Pancreas (tissue), 10 donors: Measurements from ENCODE around the gene SLC12A4. TPM values are rescaled to one million over a fixed set of nuclear protein-coding genes. Genes with fewer than 3 reads are reported as not detected.
A peak's percentile ranks its signal among the peaks of the same experiment; 100 is the strongest.
"Not testable (repeated sequence)": the region's sequence is repeated elsewhere in the genome, so short reads cannot be mapped to it uniquely, and the experiment has no call there.

Experiments used
- ATAC-seq, 4 donors: fragments of 200-7000 bp; cut with Tn5 transposase; one replicate each; pipeline versions ENCODE4 v1.8.0 to v1.9.1; 2020; ENCODE audit warnings: mild to moderate bottlenecking in 4 of 4, moderate library complexity in 4 of 4
- DNase-seq, 6 donors: peaks; one replicate each; pipeline ENCODE4 v3.0.0-alpha.2; 2020
- FAIRE-seq: peaks from 2 replicates; lab custom pipeline; 2012; peaks lifted over from hg19 to GRCh38; lab: Jason Lieb, UNC
- H3K27ac ChIP-seq, 4 donors: fragments of 200-600 bp; sonication (generic); 1 replicate in 3 of 4; 2 replicates in 1 of 4; pipeline versions ENCODE4 v1.5.0 to v1.8.0; 2020
- H3K27me3 ChIP-seq, 4 donors: fragments of 200-600 bp; one replicate each; pipeline ENCODE4 v1.8.0; 2021
- H3K36me3 ChIP-seq, 3 donors: fragments of 200-600 bp; sonication (generic) in 1 of 3; one replicate each; pipeline versions ENCODE4 v1.5.0 to v1.8.0; 2020 to 2021
- H3K4me1 ChIP-seq, 3 donors: fragments of 200-600 bp; one replicate each; pipeline ENCODE4 v1.8.0; 2021
- H3K4me3 ChIP-seq, 4 donors: fragments of 200-600 bp; sonication (generic) in 2 of 4; one replicate each; pipeline versions ENCODE4 v1.5.0 to v1.8.0; 2020 to 2021
- H3K9me3 ChIP-seq, 4 donors: fragments of 200-600 bp; one replicate each; pipeline ENCODE4 v1.8.0; 2021
- WGBS, 2 donors: extraction: QIAGEN DNeasy Blood & Tissue Kit; methylation state at CpG; one replicate each; pipeline ENCODE4 v1.1.7; 2013; 5-methylcytosine and 5-hydroxymethylcytosine counted together
- intact Hi-C, 3 donors: fragments of 100-400 bp; cut with DNase I; formaldehyde crosslinking; loops; one replicate each; pipeline versions ENCODE4 v1.11.1 to v1.14.2; 2022
- polyA plus RNA-seq, 2 donors: library from polyadenylated mRNA; stranded (reverse); fragments of 200-250 nt; gene quantifications; one replicate each; pipeline ENCODE4 v1.2.3, GENCODE V29; 2013
- total RNA-seq, 6 donors: library from RNA; stranded (reverse); fragmentation: NEBNext Ultra II Directional in 4 of 6; extraction: Animal tissue kit (Norgen Biotek cat#: 25700) in 4 of 6; gene quantifications; one replicate each; pipeline versions ENCODE4 v1.2.1 to v1.2.4, GENCODE V29; 2021 to 2023
- TF ChIP-seq, protein P1 (sequence below), 4 donors: fragments of 200-600 bp; sonication (generic) in 3 of 4; IDR thresholded peaks; one replicate each; pipeline versions ENCODE4 v1.5.0 to v1.8.0; 2021; ENCODE audit warnings: antibody characterized with exemption in 4 of 4
- donor health status: healthy with polysubstance abuse.
- donor health status: DM: no; HTN: no; CAD: no; lungs with moderate emphysema.
- donor health status: DM: no; HTN: no; CAD: no.
- donor health status: control.
- donor health status: control.
- donor health status: Bipolar disorder and iron deficiency.
- donor health status: DM: yes; HTN: yes; CAD: no.
- donor health status: DM: no; HTN: no; CAD: no.
- donor health status: DM: no; HTN: no; CAD: no.
- donor health status: DM: yes; HTN: yes; CAD: no.

SLC12A4 gene
- total and polyA plus RNA-seq, 8 donors, result 15.8 to 46.4 (median 27.9) TPM

DNA sequence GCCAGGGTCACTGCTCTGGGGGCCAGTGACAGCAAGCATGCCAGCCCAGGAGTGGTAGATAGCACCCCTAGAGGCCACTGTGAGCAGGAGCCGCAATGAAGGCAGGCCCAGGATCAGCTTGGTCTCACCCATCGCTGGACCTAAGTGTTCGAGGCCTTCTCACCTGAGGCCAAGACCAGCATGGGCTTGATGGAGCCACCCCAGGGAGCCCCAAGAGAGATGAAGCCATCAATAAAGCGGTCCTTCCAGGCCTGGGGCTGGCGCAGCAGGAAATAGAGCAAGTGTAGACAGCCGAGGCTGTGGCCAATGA lies 26.3 kb downstream of the SLC12A4 start:
- ATAC-seq (peak; percentile 36 to 71 (median 58)), DNase-seq (peak in 1 of 6 donors; percentile 74), FAIRE-seq (no peak)
- Histone ChIP-seq H3K27ac (no peak overlapping the region), H3K4me1 (peaks cover 0 to 4% (median 0%) of the 10 kb centered on the region in 3 donors), H3K4me3 (no peak overlapping the region), H3K36me3 (peaks cover under 1 to 30% (median 16%) of the 10 kb centered on the region in 3 donors), H3K9me3 (no peaks in the 10 kb centered on the region), H3K27me3 (no peaks in the 10 kb centered on the region)
- intact Hi-C loops, result no loop called here
- TF ChIP-seq, protein P1, sequence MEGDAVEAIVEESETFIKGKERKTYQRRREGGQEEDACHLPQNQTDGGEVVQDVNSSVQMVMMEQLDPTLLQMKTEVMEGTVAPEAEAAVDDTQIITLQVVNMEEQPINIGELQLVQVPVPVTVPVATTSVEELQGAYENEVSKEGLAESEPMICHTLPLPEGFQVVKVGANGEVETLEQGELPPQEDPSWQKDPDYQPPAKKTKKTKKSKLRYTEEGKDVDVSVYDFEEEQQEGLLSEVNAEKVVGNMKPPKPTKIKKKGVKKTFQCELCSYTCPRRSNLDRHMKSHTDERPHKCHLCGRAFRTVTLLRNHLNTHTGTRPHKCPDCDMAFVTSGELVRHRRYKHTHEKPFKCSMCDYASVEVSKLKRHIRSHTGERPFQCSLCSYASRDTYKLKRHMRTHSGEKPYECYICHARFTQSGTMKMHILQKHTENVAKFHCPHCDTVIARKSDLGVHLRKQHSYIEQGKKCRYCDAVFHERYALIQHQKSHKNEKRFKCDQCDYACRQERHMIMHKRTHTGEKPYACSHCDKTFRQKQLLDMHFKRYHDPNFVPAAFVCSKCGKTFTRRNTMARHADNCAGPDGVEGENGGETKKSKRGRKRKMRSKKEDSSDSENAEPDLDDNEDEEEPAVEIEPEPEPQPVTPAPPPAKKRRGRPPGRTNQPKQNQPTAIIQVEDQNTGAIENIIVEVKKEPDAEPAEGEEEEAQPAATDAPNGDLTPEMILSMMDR (IDR thresholded peaks at IDR 0.05), result peak; percentile 35 to 65 (median 60)
- 82% methylated on average over 6 of the region's 6 CpGs for WGBS, 2 donors

DNA sequence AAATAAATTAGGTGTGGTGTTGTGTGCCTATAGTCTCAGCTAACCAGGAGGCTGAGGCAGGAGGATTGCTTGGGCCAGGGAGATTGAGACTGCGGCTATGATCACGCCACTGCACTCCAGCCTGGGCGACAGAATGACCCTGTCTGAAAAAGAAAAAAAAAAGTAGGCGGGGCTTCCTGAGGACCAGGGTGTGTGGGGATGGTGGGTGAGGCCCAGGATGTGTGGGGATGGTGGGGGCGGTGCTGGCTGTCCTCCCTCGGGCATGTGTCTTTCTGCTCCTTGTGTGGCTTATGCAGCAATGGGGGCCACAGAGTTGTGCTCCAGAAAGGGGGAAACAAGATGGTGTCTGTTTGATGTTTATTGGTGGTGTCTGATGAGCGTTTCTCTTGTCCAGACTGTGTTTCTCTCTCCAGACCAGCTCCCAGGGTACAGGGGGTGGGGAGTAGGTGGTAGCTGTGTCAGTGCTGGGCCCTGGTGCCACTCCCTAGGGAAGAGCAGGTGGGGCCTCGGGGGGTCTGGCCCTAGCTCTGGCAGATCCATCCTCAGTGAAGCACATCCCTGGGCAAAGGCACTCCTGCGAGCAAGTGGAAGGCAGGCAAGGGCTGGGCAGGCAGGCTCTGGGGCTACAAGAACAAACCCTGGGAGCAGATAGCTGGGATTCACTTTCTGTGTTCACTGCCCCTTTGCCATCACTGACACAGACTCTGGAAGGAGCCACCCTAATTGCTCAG lies 26.8 kb downstream of the SLC12A4 start:
- ATAC-seq, result no peak
- peaks cover 0 to 25% (median 14%) of the 10 kb centered on the region in 3 donors for H3K36me3 ChIP-seq

DNA sequence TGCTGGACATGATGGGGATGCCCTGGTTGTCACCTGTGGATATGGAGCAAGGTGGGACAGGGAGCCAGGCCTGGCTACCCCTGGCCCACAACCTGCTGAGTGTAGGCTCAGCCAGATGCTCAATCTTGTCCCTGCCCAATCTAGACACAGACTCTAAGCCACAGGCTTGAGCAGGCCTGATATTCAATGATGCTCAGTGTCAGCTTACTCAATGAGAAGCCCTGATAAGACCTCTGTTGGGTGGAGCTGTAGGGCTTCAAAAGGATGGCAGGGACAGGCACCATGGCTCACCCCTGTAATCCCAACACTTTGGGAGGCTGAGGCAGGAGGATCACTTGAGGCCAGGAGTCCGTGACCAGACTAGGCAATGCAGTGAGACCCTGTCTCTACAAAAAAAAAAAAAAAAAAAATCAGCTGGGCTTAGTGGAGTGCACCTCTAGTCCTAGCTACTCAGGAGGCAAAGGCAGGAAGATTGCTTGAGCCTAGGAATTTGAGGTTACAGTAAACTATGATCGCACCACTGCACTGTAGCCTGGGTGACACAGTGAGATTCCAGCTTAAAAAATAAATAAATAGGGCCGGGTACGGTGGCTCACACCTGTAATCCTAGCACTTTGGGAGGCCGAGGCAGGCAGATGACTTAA lies 27.9 kb downstream of the SLC12A4 start:
- peaks cover 0 to 14% (median 4%) of the 10 kb centered on the region in 3 donors for H3K36me3 ChIP-seq
- no peaks in the 10 kb centered on the region for H3K9me3 ChIP-seq
- intact Hi-C loops, result no loop called here
- DNase-seq (no peak), ATAC-seq (no peak), FAIRE-seq (no peak)
- H3K4me1 ChIP-seq, result peaks cover 0 to 7% (median 0%) of the 10 kb centered on the region in 3 donors
- no peaks in the 10 kb centered on the region for H3K27me3 ChIP-seq
- 95 to 99% methylated on average over 5 of the region's 5 CpGs for WGBS, 2 donors
- H3K27ac ChIP-seq, result no peak overlapping the region
- TF ChIP-seq, protein P1 (IDR thresholded peaks at IDR 0.05), result no peak
- H3K4me3 ChIP-seq, result no peak overlapping the region

More for the DNA sequence above, 26.8 kb downstream of the SLC12A4 start:
- Histone ChIP-seq H3K4me3 (no peak overlapping the region), H3K9me3 (no peaks in the 10 kb centered on the region), H3K27me3 (no peaks in the 10 kb centered on the region), H3K27ac (no peak overlapping the region), H3K4me1 (peaks cover 0 to 7% (median 0%) of the 10 kb centered on the region in 3 donors)
- peak in 1 of 6 donors; percentile 66 for DNase-seq
- FAIRE-seq, result no peak
- intact Hi-C loops, result no loop called here
- 87 to 90% methylated on average over 9 of the region's 9 CpGs for WGBS, 2 donors
- TF ChIP-seq, protein P1 (IDR thresholded peaks at IDR 0.05), result no peak

DNA sequence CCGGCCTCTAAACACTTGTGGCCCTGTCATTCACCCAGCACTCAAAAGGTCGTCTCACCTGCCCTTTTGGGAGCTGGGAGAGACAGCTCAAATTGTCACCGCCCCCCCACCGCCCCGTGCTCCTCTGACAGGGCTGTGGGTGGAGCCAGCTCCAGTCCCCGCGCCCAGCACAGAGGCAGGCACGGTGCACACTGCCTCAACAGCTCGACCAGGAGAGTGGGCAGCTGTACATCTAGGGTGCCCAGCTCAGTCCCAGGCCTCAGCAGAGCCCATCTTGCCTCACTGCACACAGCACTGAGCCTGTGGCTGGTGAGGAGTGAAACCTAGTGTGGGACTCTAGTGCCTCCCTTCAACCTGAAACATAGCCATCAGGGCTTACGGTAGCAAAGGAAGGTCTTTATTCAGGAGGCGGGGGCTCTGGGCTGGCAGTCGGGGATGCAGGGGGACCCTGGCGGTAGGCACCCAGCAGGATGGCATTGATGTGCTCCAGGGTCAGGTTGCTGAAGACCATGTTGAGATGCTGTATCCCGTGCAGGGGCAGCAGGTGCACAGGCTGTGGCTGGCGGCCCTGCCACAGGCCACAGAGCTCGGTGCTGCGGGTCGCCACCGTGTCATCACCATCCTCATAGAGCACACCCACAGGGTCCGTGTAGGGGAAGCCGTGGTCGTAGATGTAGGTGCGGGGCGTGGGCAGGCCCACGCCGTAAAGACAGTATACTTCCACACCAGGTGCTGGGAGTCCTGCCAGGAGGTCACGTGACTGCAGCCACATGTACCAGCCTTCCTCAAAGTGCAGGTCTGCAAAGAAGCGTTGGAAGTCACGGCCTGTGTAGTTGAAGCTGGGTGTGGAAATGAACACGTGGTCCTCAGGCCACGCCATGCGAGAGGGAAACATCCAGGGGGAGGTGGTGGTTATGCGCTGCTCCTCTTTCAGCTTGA lies 28.7 kb downstream of the SLC12A4 start:
- no peak for FAIRE-seq
- ATAC-seq, result no peak
- Histone ChIP-seq H3K4me3 (no peak overlapping the region), H3K27ac (no peak overlapping the region), H3K4me1 (peaks cover 0 to 12% (median 0%) of the 10 kb centered on the region in 3 donors), H3K9me3 (no peaks in the 10 kb centered on the region), H3K27me3 (no peaks in the 10 kb centered on the region), H3K36me3 (peaks cover 0 to 6% (median 0%) of the 10 kb centered on the region in 3 donors)
- TF ChIP-seq, protein P1 (IDR thresholded peaks at IDR 0.05), result no peak
- peak in 5 of 6 donors; percentile 44 to 84 (median 56) for DNase-seq
- WGBS, 2 donors, result 76% methylated on average over 33 of the region's 33 CpGs
- intact Hi-C loops, result loop anchor here in 1 of 3 donors (10.0 kb wide), 1 partner anchor 415 kb away; the partner anchor contains the start of gene RIPOR1

DNA sequence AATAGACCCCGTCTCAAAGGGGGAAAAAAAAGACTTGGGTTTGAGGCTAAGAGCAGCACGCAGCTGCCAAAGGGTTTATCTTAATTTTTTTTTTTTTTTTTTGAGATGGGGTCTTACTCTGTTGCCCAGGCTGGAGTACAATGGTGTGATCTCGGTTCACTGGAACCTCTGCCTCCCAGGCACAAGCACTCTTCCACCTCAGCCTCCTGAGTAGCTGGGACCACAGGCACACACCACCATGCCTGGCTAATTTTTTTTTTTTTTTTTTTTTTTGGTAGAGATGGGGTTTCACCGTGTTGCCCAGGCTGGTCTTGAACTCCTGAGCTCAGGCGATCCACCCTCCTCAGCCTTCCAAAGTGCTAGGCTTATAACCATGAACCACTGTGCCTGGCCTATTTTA lies 30.7 kb downstream of the SLC12A4 start:
- 92 to 97% methylated on average over 5 of the region's 5 CpGs for WGBS, 2 donors
- H3K9me3 ChIP-seq, H3K4me3 ChIP-seq, H3K27me3 ChIP-seq, DNase-seq, H3K27ac ChIP-seq, FAIRE-seq, ATAC-seq, H3K36me3 ChIP-seq: not testable (repeated sequence)
- intact Hi-C loops, result loop anchor here in 1 of 3 donors (10.0 kb wide), 1 partner anchor 413 kb away; the partner anchor contains the start of gene RIPOR1
- H3K4me1 ChIP-seq, result peaks cover 0 to 20% (median 0%) of the 10 kb centered on the region in 3 donors
